Measurements from ENCODE around the gene NR5A1.

NR5A1 gene

GRCh38 chr9:124458441-124458840 lies 48.8 kb downstream of the NR5A1 start:
- no peak for TF ChIP-seq GATA2 (IDR thresholded peaks at IDR 0.05; ENCODE audit: low read depth, low read length)

- no peak for TF ChIP-seq GATA2 (IDR thresholded peaks at IDR 0.05; ENCODE audit: low read depth, low read length)
- no peak for TF ChIP-seq GATA3 (IDR thresholded peaks at IDR 0.05; ENCODE audit: low read depth, low read length)
Measured at GRCh38 chr9:124457887-124458431, 49.2 kb downstream of the NR5A1 start.

GRCh38 chr9:124457079-124457886 lies 49.9 kb downstream of the NR5A1 start:
- no peak for TF ChIP-seq GATA2 (IDR thresholded peaks at IDR 0.05; ENCODE audit: low read depth, low read length)
- no peak for TF ChIP-seq GATA3 (IDR thresholded peaks at IDR 0.05; ENCODE audit: low read depth, low read length)

GRCh38 chr9:124456341-124457078 lies 50.7 kb downstream of the NR5A1 start:
- no peak for TF ChIP-seq GATA3 (IDR thresholded peaks at IDR 0.05; ENCODE audit: low read depth, low read length)
- no peak for TF ChIP-seq GATA2 (IDR thresholded peaks at IDR 0.05; ENCODE audit: low read depth, low read length)

GRCh38 chr9:124455820-124456219 lies 51.4 kb downstream of the NR5A1 start:
- TF ChIP-seq GATA3 (IDR thresholded peaks at IDR 0.05; ENCODE audit: low read depth, low read length) = no peak
- no peak for TF ChIP-seq GATA2 (IDR thresholded peaks at IDR 0.05; ENCODE audit: low read depth, low read length)

- TF ChIP-seq GATA2 (IDR thresholded peaks at IDR 0.05; ENCODE audit: low read depth, low read length) = no peak
- TF ChIP-seq GATA3 (IDR thresholded peaks at IDR 0.05; ENCODE audit: low read depth, low read length) = no peak
Measured at GRCh38 chr9:124454791-124455443, 52.3 kb downstream of the NR5A1 start.

GRCh38 chr9:124454296-124454695 lies 52.9 kb downstream of the NR5A1 start:
- TF ChIP-seq GATA3 (IDR thresholded peaks at IDR 0.05; ENCODE audit: low read depth, low read length) (no peak), GATA2 (IDR thresholded peaks at IDR 0.05; ENCODE audit: low read depth, low read length) (no peak)

GRCh38 chr9:124453586-124454191 lies 53.5 kb downstream of the NR5A1 start:
- TF ChIP-seq GATA2 (IDR thresholded peaks at IDR 0.05; ENCODE audit: low read depth, low read length) = no peak
- no peak for TF ChIP-seq GATA3 (IDR thresholded peaks at IDR 0.05; ENCODE audit: low read depth, low read length)

GRCh38 chr9:124452841-124453585 lies 54.2 kb downstream of the NR5A1 start:
- TF ChIP-seq GATA2 (IDR thresholded peaks at IDR 0.05; ENCODE audit: low read depth, low read length) (no peak), GATA3 (IDR thresholded peaks at IDR 0.05; ENCODE audit: low read depth, low read length) (no peak)

GRCh38 chr9:124452326-124452725 lies 54.9 kb downstream of the NR5A1 start:
- TF ChIP-seq GATA2 (IDR thresholded peaks at IDR 0.05; ENCODE audit: low read depth, low read length) = no peak

- TF ChIP-seq GATA2 (IDR thresholded peaks at IDR 0.05; ENCODE audit: low read depth, low read length) = no peak
- no peak for TF ChIP-seq GATA3 (IDR thresholded peaks at IDR 0.05; ENCODE audit: low read depth, low read length)
Measured at GRCh38 chr9:124450931-124451661, 56.1 kb downstream of the NR5A1 start.

- TF ChIP-seq GATA3 (IDR thresholded peaks at IDR 0.05; ENCODE audit: low read depth, low read length) (no peak), GATA2 (IDR thresholded peaks at IDR 0.05; ENCODE audit: low read depth, low read length) (no peak)
Measured at GRCh38 chr9:124450241-124450924, 56.8 kb downstream of the NR5A1 start, which contains the start of gene ADGRD2. Gene ADGRD2, plus strand, starts transcription at chr9:124450451. Its CDS starts 1,216 bp downstream, at chr9:124451667.

Data from SH-SY5Y (cell line).